NCI-H526 treated with DMSO at 0.1 percent for 48 hours (cell line): ENCODE measurements around the gene ELSPBP1.
"Not testable (repeated sequence)": the region's sequence is repeated elsewhere in the genome, so short reads cannot be mapped to it uniquely, and the experiment has no call there.

Source experiments
- DNase-seq: peaks from one replicate; lab custom pipeline; 2025; lab: John Stamatoyannopoulos, UW

The ELSPBP1 gene

GRCh38 chr19:47994209-47994802 is at the start of gene ELSPBP1:
ELSPBP1 (plus strand) TSS chr19:47994632; CDS start chr19:48008668, 14,036 bp downstream.
- DNase-seq, result peak; percentile 37

GRCh38 chr19:47949852-47950521 is 44.4 kb upstream of the ELSPBP1 start:
- DNase-seq, result not testable (repeated sequence)

GRCh38 chr19:47952132-47952531 is 42.3 kb upstream of the ELSPBP1 start:
- DNase-seq, result not testable (repeated sequence)

- DNase-seq, result not testable (repeated sequence)
Observed at GRCh38 chr19:47955936-47956335, 38.5 kb upstream of the ELSPBP1 start.

- no peak for DNase-seq
Observed at GRCh38 chr19:47973529-47973928, 20.9 kb upstream of the ELSPBP1 start.

GRCh38 chr19:47991191-47991808 is 3.1 kb upstream of the ELSPBP1 start:
- no peak for DNase-seq

GRCh38 chr19:47992070-47992469 is 2.4 kb upstream of the ELSPBP1 start, which contains the start of gene BSPH1:
BSPH1 (minus strand) TSS chr19:47992170; CDS start chr19:47992081, 89 bp downstream.
- DNase-seq, result no peak

GRCh38 chr19:47996230-47996727 is 1.8 kb downstream of the ELSPBP1 start:
- no peak for DNase-seq

GRCh38 chr19:47998800-47999199 is 4.4 kb downstream of the ELSPBP1 start:
- no peak for DNase-seq

- DNase-seq, result no peak
Observed at GRCh38 chr19:48000846-48001245, 6.4 kb downstream of the ELSPBP1 start.

- DNase-seq, result no peak
Observed at GRCh38 chr19:48004236-48004635, 9.8 kb downstream of the ELSPBP1 start.

GRCh38 chr19:48006762-48007161 is 12.3 kb downstream of the ELSPBP1 start:
- no peak for DNase-seq

GRCh38 chr19:48010932-48011758 is 16.7 kb downstream of the ELSPBP1 start:
- DNase-seq, result no peak

GRCh38 chr19:48020686-48021085 is 26.3 kb downstream of the ELSPBP1 start:
- no peak for DNase-seq

GRCh38 chr19:48023011-48023410 is 28.6 kb downstream of the ELSPBP1 start:
- DNase-seq, result no peak

GRCh38 chr19:48023518-48023917 is 29.1 kb downstream of the ELSPBP1 start:
- DNase-seq, result no peak

- DNase-seq, result no peak
Observed at GRCh38 chr19:48025480-48025879, 31.0 kb downstream of the ELSPBP1 start.

- DNase-seq, result no peak
Observed at GRCh38 chr19:48029431-48029830, 35.0 kb downstream of the ELSPBP1 start.

GRCh38 chr19:48030073-48030472 is 35.6 kb downstream of the ELSPBP1 start:
- no peak for DNase-seq

GRCh38 chr19:48033604-48034003 is 39.2 kb downstream of the ELSPBP1 start:
- no peak for DNase-seq

- DNase-seq, result no peak
Observed at GRCh38 chr19:48036765-48037164, 42.3 kb downstream of the ELSPBP1 start.
